HG02678 (cell line): ENCODE results near the gene NFYC.

Source experiments
- ATAC-seq: cut with Tn5 transposase; IDR thresholded peaks from one replicate; pipeline ENCODE4 v1.9.1; 2021; ENCODE audit warnings: mild to moderate bottlenecking, moderate library complexity; ENCODE audit not compliant: unreplicated experiment

The NFYC gene

GRCh38 chr1:40756523-40756922, 65.0 kb downstream of the NFYC start:
- ATAC-seq, result no peak

DNA sequence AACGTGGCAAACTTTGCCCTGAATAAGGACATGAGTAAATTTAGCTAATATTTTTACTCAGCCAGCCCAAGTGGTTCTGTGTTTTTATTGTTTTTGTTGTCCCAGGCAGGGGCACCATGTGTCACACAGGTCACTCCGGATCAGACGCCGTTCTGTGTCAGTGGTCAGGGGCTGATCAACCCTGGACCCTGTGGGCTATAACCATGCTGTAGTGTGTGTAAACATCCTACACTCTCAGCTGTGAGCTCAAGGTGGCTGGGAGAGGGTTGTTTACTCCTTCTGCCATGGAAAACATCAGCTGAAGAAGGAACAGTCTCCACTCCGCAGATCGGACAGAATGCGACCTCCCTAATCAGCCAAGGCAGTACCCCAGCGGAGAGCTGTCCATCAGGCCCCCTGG, 65.6 kb downstream of the NFYC start:
- ATAC-seq, result no peak

DNA sequence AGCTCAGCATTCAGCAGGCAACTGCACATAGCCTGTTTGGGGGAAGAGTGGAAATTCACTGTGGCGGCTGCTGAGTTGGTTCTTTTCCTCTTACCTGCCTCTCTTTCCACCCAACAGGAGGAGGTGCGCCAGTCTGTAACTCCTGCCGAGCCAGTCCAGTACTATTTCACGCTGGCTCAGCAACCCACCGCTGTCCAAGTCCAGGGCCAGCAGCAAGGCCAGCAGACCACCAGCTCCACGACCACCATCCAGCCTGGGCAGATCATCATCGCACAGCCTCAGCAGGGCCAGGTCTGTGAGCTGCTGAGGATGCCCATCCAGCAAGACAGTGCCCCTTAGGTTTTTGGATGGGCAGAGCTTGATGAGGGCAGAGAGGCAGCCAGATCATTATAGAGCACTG, 66.5 kb downstream of the NFYC start:
- no peak for ATAC-seq

DNA sequence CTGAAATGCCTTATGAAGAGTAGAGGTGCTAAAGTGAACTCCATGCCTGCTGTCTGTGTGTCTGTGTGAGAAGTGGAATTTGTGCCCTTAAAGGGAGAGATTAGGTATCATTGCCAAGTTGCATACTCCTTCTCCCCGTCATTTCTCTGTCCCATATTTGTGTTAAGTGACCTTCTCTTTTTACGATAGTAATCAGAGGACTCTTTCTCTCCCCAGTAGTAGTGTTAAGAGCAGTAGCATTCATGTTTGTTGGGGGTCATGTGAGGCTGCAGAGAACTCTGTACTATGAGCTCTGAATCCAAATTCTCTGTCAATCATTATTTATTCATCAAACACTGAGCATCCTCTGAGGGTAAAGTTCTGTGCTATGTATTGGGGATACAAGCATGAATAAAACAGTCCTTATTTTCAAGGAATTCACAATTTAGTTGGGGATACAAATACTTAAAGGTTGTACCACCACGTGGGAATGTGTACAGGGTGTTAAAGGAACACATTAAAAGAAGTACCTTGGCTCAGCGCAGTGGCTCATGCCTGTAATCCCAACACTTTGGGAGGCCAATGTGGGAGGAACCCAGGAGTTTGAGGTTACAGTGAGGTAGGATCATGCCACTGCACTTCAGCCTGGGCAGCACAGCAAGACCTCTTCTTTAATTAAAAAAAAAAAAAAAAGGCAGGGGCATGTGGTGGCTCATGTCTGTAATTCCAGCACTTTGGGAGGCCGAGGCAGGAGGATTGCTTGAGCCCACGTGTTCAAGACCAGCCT, 67.3 kb downstream of the NFYC start:
- ATAC-seq, result no peak

DNA sequence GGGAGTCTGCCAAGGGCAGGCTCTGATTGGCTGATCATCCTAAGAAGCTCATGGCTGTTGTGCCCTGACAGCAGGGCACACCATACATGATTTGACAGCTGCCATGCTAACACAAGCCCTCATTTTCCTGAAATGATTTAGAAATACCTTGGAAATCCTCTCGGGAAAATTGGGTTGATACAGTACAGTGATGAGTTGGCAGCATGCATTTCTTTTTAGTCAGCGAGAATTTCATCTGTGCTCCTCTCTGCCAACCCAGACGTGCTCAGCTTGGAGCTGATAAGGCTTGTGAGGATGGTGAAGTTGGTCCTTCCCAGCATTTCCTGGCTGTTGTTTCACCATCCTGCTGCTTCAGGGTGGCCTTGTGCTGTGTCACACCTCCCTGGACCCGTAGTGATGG, 69.5 kb downstream of the NFYC start:
- no peak for ATAC-seq

- no peak for ATAC-seq
Observed at GRCh38 chr1:40762144-40762923, 70.8 kb downstream of the NFYC start.

DNA sequence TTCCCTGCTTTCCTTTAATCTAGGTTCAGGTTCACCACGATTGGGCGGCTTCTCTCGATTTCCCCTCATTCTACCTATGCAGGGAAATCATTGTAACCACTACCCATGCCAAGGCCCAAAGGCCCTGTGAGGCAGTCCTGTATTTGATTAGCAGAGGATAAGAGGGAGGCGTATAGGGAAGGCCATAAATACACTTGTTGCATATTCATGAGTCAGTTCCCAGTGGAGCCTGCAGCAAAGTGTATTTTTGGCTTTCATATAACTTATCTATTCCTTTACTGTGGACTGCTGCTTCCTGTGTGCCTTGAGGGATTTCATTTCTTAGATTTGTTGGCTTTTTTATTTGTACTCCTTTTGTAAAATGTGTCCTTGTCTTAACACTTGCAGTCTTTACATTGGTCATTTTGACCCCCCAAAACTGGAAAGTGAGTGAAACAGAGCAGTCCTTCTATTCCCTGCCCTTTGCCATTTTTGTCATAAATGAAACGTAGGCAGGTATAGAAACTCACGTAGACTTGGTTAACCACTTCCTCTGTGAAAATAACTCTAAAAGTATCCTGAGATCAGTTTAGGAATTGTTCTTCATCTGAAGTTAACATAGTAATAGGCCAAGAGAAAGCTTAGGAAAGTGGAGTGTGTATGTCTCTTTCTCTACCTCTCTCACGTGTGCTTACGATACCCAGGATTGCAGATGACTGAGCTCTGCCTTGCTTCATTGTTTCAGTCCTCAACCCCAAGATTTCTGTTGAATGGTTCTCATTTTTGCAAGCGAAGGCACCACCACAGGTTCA, 72.4 kb downstream of the NFYC start:
- no peak for ATAC-seq

DNA sequence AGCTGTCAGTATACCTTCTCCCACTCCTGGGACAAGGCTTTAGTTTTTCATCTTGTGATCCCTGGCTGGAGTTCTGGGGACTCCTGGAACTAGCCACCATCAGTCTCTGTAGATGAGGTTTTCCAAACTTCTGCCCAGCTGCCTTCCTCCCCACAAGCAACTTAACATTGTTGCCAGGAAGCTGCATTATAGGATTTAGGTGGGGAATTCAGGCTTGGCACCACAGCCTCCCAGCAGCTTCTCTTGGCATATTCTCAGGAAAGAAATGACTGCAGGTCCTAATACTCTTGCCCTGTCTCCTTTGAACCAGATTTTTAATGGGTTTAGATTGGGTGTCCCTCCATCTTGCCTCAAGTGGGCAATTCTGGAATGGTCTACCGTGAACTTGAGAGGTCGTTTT, 73.5 kb downstream of the NFYC start:
- ATAC-seq, result no peak

DNA sequence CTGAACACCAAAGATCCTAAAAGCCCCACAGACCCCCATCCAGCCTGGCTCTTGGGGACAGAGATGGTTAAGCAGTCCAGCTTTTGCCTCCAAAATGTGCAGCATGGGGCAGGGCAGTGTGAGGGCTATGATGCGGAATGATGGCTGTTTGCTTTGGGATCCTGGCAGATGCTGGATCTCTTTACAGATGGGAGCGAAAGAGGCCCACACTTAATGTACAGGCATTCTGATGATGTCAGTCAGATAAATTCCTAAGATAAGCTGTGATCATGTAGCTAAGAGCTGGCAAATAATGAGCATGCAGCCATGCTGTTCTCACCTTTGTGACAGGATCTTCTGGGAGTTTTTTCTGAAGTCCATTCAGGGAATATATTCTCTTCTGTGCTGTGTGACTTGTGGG, 74.5 kb downstream of the NFYC start:
- no peak for ATAC-seq

GRCh38 chr1:40766560-40766959, 75.1 kb downstream of the NFYC start:
- ATAC-seq, result no peak

DNA sequence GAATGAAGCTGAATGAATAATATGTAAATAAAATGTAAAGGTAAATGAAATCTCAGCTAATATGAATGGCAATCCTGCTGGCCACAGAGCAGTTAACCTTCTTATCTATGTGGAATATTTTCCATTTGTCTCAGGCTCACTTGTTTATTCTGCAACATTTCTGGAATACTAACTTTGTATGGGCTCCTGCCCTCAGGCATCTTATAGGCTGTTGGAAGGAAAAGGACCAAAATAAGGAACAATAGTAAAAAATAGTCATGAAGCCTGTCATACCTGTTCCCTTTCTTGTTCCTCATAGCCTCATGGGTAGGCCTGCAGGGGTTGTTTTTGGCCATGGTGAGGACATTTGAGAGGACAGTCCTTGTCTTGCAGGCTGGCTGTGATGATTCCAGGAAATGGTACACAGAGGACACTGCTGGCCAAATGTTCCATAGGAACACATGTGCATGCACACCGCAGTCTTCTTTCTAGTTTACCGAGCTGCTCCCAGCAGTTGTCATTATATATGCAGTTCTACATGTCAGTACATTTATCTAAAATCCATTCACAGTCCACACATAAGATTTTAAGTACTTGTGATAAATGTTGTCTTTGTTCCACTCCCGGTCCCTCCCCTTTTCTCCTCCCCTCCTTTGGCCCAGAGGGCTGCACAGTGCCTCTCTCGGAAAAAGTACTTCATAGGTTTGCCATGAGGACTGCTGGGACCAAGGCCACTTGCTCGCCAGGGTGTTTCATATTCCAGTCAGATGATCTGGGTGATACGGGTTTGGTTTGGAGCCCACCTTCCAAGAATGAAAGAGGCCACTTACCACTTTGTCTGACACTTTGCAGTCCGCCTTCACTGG, 76.9 kb downstream of the NFYC start:
- ATAC-seq, result no peak

- no peak for ATAC-seq
Observed at GRCh38 chr1:40769815-40770214, 78.3 kb downstream of the NFYC start.

- ATAC-seq, result no peak
Observed at GRCh38 chr1:40770296-40771070, 79.0 kb downstream of the NFYC start.

DNA sequence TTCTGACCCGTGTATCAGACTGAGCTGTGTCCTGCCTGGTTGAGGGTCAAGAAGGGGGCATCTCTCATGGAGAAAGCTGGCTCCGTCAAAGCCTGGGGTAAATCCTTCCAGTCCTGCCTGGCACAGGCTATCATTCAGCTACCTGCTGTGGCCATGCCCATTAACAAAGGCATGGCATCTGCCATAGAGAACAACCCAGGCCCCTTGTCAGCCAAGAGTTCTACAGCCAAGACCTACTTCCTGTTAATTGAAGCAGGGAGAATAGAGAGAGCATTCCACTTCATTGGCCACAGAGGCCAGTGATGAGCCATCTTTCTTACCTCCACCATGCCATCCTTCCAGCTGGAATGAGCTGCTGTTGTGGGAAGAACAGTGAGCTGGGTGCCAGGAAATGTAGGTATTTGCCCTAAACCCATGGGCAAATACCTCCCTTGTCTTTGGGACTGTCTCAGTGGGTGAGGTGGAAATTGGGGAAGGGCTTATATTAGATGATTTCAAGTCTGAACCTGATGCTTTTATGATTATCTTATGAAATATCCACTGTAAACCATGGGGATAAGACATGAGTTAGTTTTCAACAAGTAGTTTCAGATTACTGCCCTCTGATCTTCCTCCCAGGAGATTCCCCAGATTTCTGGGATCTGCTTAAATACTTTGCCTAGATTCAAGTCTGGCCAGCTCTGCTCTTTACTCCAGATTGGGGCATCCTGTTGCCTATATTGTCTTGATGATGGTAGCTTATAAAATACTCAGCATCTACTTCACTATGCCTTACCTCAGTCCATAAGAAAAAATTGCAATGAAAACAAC, 80.8 kb downstream of the NFYC start:
- ATAC-seq, result no peak

- no peak for ATAC-seq
Observed at GRCh38 chr1:40773748-40774265, 82.3 kb downstream of the NFYC start.

DNA sequence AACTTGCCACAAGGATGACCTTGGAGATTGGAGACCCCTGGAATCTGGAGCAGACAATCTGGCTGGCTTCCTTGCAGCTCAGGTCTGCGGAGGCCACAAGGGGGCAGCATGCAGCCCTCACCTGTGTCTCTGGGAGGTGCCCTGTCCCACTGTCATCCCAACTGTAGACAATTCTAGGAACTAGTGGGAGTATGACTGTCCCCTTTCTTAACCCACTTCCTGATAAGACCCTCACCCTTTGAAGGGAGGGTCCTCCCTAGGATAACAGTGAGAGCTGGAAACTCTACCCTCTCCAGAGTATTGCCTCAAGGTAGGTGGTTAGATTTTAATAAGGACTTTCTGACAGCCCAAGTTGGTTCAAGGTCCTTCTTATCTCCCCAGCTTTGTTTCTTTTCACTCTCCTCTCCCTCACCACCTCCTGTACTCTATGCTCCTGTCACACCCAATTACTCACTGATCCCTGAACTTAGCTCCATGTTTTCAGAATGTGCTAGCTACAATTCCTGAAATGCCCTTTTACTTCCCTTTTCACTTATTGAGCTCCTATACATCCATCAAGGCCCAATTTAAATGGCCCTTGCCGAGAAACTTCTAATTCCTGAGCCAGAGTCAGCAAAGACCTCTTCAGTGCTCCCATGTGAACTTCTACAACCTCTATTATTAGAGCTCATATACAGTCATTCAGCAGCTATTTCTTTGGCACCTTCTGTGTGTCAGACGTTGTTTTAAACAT, 82.9 kb downstream of the NFYC start:
- no peak for ATAC-seq

DNA sequence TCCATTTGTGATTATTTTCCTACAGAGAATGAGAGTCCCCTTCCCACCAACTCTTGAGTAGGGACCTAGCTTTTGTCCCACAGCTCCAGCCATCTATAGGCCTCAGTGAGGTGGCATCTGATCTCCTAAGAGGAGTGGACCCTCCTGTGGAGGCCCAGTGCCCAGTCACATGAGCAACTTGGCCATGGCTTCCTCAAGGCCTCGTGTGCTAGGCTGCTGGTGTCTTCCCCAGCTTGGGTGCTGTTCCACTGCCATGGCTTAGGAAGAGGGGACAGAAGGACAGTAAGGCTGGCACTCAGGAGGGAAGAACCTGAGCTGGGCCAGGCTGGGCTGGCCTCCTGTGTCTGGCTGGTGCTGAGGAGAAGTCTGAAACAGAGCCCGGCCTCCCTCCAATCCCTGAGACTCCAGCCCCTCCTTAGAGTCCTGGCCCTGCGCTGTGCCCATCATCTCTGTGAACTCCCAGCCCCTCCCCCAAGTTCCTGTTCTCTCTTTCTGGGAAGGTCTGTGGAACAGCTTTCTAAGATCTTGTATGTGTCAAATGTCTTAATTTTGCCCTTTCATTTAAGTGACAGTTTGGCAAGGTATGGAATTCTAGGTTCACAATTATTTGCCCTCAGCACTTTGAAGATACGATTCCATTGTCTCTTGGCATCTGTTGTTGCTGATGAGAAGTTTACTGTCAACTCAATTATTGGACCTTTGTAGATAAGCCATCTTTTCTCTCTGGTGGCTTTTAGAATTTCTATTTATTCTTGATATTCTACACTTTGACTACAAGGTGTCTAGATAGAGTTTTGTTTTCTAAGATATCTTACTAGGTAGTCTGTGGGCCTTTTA, 85.0 kb downstream of the NFYC start:
- no peak for ATAC-seq
